Measurements from ENCODE around the gene FNTB.

Gene FNTB

DNA sequence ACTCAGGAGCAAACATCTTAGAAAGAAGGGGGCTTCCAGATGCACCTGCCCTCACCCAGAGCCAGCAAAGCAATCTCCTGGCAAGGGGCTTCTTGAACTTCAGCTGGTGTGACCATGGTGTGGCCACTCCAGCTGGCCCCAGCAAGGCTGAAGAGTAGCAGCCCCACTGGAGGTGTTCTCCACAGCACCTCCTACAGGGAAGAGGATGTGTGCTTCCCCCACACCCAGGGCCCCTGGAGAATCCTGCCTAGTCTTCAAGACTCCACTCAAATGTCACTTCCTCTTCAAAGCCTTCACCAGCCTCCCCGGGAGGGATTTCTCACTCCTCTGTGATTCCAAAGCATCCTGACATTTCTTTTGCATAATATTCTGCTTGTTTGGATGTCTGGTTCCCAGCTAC lies 23.1 kb upstream of the FNTB start:
- H3K27ac ChIP-seq: no peak overlapping the region
- no peak for TF ChIP-seq ZFX (IDR thresholded peaks at IDR 0.05)
- TF ChIP-seq, protein P1, sequence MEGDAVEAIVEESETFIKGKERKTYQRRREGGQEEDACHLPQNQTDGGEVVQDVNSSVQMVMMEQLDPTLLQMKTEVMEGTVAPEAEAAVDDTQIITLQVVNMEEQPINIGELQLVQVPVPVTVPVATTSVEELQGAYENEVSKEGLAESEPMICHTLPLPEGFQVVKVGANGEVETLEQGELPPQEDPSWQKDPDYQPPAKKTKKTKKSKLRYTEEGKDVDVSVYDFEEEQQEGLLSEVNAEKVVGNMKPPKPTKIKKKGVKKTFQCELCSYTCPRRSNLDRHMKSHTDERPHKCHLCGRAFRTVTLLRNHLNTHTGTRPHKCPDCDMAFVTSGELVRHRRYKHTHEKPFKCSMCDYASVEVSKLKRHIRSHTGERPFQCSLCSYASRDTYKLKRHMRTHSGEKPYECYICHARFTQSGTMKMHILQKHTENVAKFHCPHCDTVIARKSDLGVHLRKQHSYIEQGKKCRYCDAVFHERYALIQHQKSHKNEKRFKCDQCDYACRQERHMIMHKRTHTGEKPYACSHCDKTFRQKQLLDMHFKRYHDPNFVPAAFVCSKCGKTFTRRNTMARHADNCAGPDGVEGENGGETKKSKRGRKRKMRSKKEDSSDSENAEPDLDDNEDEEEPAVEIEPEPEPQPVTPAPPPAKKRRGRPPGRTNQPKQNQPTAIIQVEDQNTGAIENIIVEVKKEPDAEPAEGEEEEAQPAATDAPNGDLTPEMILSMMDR (conservative IDR thresholded peaks at IDR 0.05): no peak

DNA sequence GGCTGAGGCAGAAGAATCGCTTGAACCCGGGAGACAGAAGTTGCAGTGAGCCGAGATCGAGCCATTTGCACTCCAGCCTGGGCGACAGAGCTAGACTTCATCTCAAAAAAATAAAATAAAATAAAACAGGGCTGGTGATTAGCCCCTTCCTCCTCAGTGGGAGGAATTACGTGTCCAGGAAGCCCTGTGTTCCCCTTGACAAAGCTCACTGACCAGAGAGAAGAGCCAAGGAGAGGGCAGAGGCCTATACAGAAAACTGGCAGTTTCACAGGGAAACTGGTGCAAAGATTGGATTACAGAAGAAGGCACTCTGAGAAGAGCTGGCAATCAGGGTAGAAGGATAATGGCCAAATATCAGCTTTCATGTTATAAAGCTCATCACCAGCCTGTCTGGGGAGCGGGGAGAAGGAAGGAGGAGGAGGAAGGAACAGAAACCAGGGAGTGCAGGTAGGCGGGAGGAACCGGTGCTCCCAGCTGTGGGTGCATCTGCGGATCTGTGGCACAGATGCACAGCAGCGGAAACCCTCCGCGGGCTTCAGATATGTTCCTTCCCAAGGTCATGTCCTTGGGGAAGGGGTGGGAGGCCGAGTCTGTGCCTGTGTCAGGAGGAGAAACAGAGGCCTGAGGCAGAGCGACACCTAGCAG lies 21.2 kb upstream of the FNTB start:
- TF ChIP-seq ZFX (IDR thresholded peaks at IDR 0.05): no peak
- TF ChIP-seq, protein P1 (conservative IDR thresholded peaks at IDR 0.05): no peak

DNA sequence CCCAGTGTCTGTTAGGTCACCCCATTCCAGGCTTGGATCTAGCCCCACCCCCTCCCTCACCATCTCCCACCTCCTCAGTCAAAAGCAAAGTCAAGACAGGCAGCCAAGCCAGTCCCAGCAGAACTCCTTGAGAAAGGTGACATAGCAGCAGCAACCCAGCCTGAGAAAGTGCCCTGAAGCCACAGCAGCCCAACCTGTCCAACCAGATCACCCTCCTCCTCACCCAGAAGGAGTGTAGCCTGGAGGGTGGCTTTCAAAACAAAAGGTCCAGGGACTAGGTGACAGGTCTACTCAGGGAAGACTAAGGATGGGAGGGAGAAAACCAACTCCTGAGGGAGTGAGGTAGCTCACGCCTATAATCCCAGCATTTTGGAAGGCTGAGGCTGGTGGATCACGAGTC lies 19.7 kb upstream of the FNTB start:
- H3K27ac ChIP-seq: peak overlapping the region; percentile 51
- no peak for TF ChIP-seq ZFX (IDR thresholded peaks at IDR 0.05)
- TF ChIP-seq, protein P1 (conservative IDR thresholded peaks at IDR 0.05): no peak

More for the DNA sequence above, 21.2 kb upstream of the FNTB start:
- H3K27ac ChIP-seq: 0 out of 2 replicates have a peak overlapping the region, but pooled peaks have one; percentile 1

GRCh38 chr14:64968167-64968566 lies 18.5 kb upstream of the FNTB start:
- H3K27ac ChIP-seq: no peak overlapping the region
- TF ChIP-seq, protein P1 (conservative IDR thresholded peaks at IDR 0.05): no peak
- TF ChIP-seq ZFX (IDR thresholded peaks at IDR 0.05): no peak

GRCh38 chr14:64968651-64969050 lies 18.0 kb upstream of the FNTB start:
- no peak overlapping the region for H3K27ac ChIP-seq
- no peak for TF ChIP-seq ZFX (IDR thresholded peaks at IDR 0.05)
- TF ChIP-seq, protein P1 (conservative IDR thresholded peaks at IDR 0.05): no peak

DNA sequence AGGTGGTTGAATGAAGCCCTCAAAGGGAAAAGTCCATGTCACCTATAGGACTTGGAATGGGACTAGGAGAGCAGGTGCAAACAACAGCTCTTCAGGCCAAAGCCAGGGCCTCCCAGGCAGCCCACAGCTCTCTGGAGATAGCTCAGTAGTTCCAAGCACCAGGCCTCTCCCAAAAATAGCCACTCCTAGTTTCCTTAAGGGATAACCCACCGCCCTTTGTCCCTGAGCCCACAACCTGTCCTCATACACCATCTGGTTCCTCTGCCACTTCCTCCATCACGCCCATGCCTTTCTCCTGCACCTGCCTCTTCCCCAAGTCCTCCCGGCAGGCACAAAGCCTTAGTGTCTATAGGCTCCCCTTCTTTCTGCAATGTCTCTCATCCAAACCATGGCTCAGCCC lies 16.7 kb upstream of the FNTB start:
- TF ChIP-seq ZFX (IDR thresholded peaks at IDR 0.05): no peak
- TF ChIP-seq, protein P1 (conservative IDR thresholded peaks at IDR 0.05): no peak
- H3K27ac ChIP-seq: no peak overlapping the region

- TF ChIP-seq ZFX (IDR thresholded peaks at IDR 0.05): no peak
- TF ChIP-seq, protein P1 (conservative IDR thresholded peaks at IDR 0.05): no peak
- no peak overlapping the region for H3K27ac ChIP-seq
Observed at GRCh38 chr14:64970776-64971477, 15.8 kb upstream of the FNTB start.
